Karpas-422 (cell line): Measurements from ENCODE around the gene MEOX2. TPM values are rescaled to one million over a fixed set of nuclear protein-coding genes. Genes with fewer than 3 reads are reported as not detected.

Experiments
- DNase-seq: peaks from one replicate; pipeline ENCODE4 v3.0.0-alpha.2; 2015
- H2AFZ ChIP-seq: fragments of 200-600 bp; sonication (generic); 2 replicates; pipeline ENCODE4 v1.6.1; 2014; ENCODE audit warnings: antibody characterized with exemption, low read length, mixed read lengths
- H3K27ac ChIP-seq: fragments of 200-600 bp; sonication (generic); 2 replicates; pipeline ENCODE4 v1.5.1; 2014; ENCODE audit warnings: mild to moderate bottlenecking, low read length, moderate library complexity
- H3K27me3 ChIP-seq: fragments of 200-600 bp; sonication (generic); 2 replicates; pipeline ENCODE4 v1.6.1; 2014; ENCODE audit warnings: low read length, mixed read lengths
- H3K36me3 ChIP-seq: fragments of 200-600 bp; sonication (generic); 2 replicates; pipeline ENCODE4 v1.6.1; 2014; ENCODE audit warnings: low read length, mixed read lengths; ENCODE audit not compliant: insufficient read depth
- H3K4me1 ChIP-seq: fragments of 200-600 bp; sonication (generic); 2 replicates; pipeline ENCODE4 v1.6.1; 2014; ENCODE audit warnings: mild to moderate bottlenecking, low read length, mixed read lengths
- H3K4me2 ChIP-seq: fragments of 200-600 bp; sonication (generic); 2 replicates; pipeline ENCODE4 v1.6.1; 2014; ENCODE audit warnings: low read length, low read depth, mild to moderate bottlenecking; ENCODE audit not compliant: poor library complexity, severe bottlenecking
- H3K4me3 ChIP-seq: fragments of 200-600 bp; sonication (generic); 2 replicates; pipeline ENCODE4 v1.5.1; 2014; ENCODE audit warnings: mild to moderate bottlenecking, antibody characterized with exemption, low read length, mixed read lengths
- H3K79me2 ChIP-seq: fragments of 200-600 bp; sonication (generic); 2 replicates; pipeline ENCODE4 v1.6.1; 2014; ENCODE audit warnings: mild to moderate bottlenecking, low read length, mixed read lengths
- H3K9ac ChIP-seq: fragments of 200-600 bp; sonication (generic); 2 replicates; pipeline ENCODE4 v1.6.0; 2014; ENCODE audit warnings: low read length
- H3K9me2 ChIP-seq: fragments of 200-600 bp; sonication (generic), shearing (Covaris generic); replicated peaks from 2 replicates; pipeline ENCODE4 v1.6.0; 2014; ENCODE audit warnings: mild to moderate bottlenecking, low read length, moderate library complexity; ENCODE audit not compliant: insufficient read depth
- H3K9me3 ChIP-seq: fragments of 300-700, 200-600 bp; sonication (generic); 2 replicates; pipeline ENCODE4 v1.6.1; 2014; ENCODE audit warnings: low read length, mixed read lengths
- H4K20me1 ChIP-seq: fragments of 200-600 bp; sonication (generic); 2 replicates; pipeline ENCODE4 v1.6.1; 2014; ENCODE audit warnings: mild to moderate bottlenecking, antibody characterized with exemption, low read length, low read depth; ENCODE audit not compliant: insufficient read depth
- total RNA-seq: library from RNA; depleted of rRNA; stranded (reverse); fragments of >200 nt; shearing (Covaris generic); gene quantifications from 2 replicates; pipeline ENCODE4 v1.2.3, GENCODE V29; 2014; ENCODE audit warnings: low replicate concordance; rRNA removed

MEOX2 gene
- total RNA-seq, 1 experiment from 2014 or later: not detected

- H3K9me2 ChIP-seq: no peaks in the 10 kb centered on the region; the same call in 1 of the 2 replicates
- H3K9me3 ChIP-seq: peaks cover 5% of the 10 kb centered on the region
- no peak overlapping the region for H3K9ac ChIP-seq
- no peaks in the 10 kb centered on the region for H3K4me1 ChIP-seq
- DNase-seq: no peak
- no peaks in the 10 kb centered on the region for H4K20me1 ChIP-seq
- H3K27ac ChIP-seq: no peak overlapping the region
- no peak overlapping the region for H3K4me3 ChIP-seq
- no peaks in the 10 kb centered on the region for H3K27me3 ChIP-seq
- no peak overlapping the region for H2AFZ ChIP-seq
- H3K79me2 ChIP-seq: no peaks in the 10 kb centered on the region
- no peaks in the 10 kb centered on the region for H3K36me3 ChIP-seq
- H3K4me2 ChIP-seq: no peak overlapping the region
Observed at GRCh38 chr7:15566476-15566875, 120.0 kb downstream of the MEOX2 start.

- DNase-seq: no peak
- no peaks in the 10 kb centered on the region for H4K20me1 ChIP-seq
- no peak within 1 kb of the TSS for H3K4me2 ChIP-seq
- no peak within 1 kb of the TSS for H3K9ac ChIP-seq
- no peaks in the 10 kb centered on the region for H3K27me3 ChIP-seq
- H3K4me3 ChIP-seq: no peak within 1 kb of the TSS
- peaks cover 2% of the 10 kb centered on the region; the same call in 1 of the 2 replicates for H3K9me2 ChIP-seq
- H2AFZ ChIP-seq: no peak within 1 kb of the TSS
- H3K4me1 ChIP-seq: no peaks in the 10 kb centered on the region
- H3K36me3 ChIP-seq: no peaks in the 10 kb centered on the region
- no peaks in the 10 kb centered on the region for H3K79me2 ChIP-seq
- H3K27ac ChIP-seq: no peak within 1 kb of the TSS
- no peaks in the 10 kb centered on the region; the same call in 1 of the 2 replicates for H3K9me3 ChIP-seq
Observed at GRCh38 chr7:15561835-15562234, 124.6 kb downstream of the MEOX2 start, which contains the start of gene AGMO. Gene AGMO (minus strand): TSS chr7:15562015.

Other genes with a start within 250 kb of the MEOX2 start
- gene AGMO, start 124.7 kb downstream of the MEOX2 start, total RNA-seq: not detected in 2 replicates